PFSK-1 (cell line): ENCODE results near the gene ATP7B.

Experiments
- POLR2AphosphoS5 ChIP-seq: IDR thresholded peaks from 2 replicates; pipeline ENCODE4 v1.6.1; 2012; ENCODE audit warnings: low read depth, mild to moderate bottlenecking, control low read depth, low read length, moderate library complexity
- REST ChIP-seq, 2 experiments: IDR thresholded peaks; 2 replicates each; pipeline versions ENCODE4 v1.6.1 to v1.8.0; 2011 to 2012; ENCODE audit warnings: low read depth in 2 of 2, low read length in 2 of 2, control low read depth in 1 of 2, inconsistent platforms in 1 of 2, mild to moderate bottlenecking in 1 of 2, moderate library complexity in 1 of 2; ENCODE audit not compliant: insufficient read depth in 1 of 2
- TAF1 ChIP-seq: IDR thresholded peaks from 2 replicates; pipeline ENCODE4 v1.6.1; 2012; ENCODE audit warnings: low read length, control low read depth, borderline replicate concordance; ENCODE audit not compliant: insufficient read depth

- TF ChIP-seq TAF1 (no peak), POLR2AphosphoS5 (no peak), REST (IDR thresholded peaks at IDR 0.05; ENCODE audit: insufficient read depth in 1 of 2, low read depth in 2 of 2, low read length in 2 of 2) (no peak)
Observed at GRCh38 chr13:51900471-51900870, 110.8 kb downstream of the ATP7B start.
